Caco-2 (cell line): Measurements from ENCODE around the gene RTL1. TPM values are rescaled to one million over a fixed set of nuclear protein-coding genes. Genes with fewer than 3 reads are reported as not detected.

Source experiments
- BruUV-seq: library from RNA; stranded (reverse); fragments of 400-500 nt; replicated peaks from 2 replicates; lab custom pipeline; 2021; lab: Mats Ljungman, UMichigan
- CTCF ChIA-PET: fragments of 300-600 bp; sonication (Branson Sonifier 250); formaldehyde crosslinking; loops from one replicate; lab custom pipeline; 2022; ENCODE audit warnings: antibody characterized with exemption; lab: Charles Lee
- POLR2A ChIA-PET: fragments of 300-600 bp; sonication (Branson Sonifier 250); formaldehyde crosslinking; loops from one replicate; lab custom pipeline; 2022; ENCODE audit warnings: antibody characterized with exemption; lab: Charles Lee
- DNase-seq, 2 experiments: peaks; one replicate each; pipeline versions ENCODE4 v3.0.0 to v3.0.0-alpha.2; 2020 to 2022
- H3K27me3 ChIP-seq: replicated peaks from 2 replicates; pipeline ENCODE4 v1.6.0; 2011; ENCODE audit warnings: low read length; ENCODE audit not compliant: control insufficient read depth, insufficient read depth
- H3K36me3 ChIP-seq: 2 replicates; pipeline ENCODE4 v1.5.1; 2011; ENCODE audit warnings: low read length; ENCODE audit not compliant: control insufficient read depth, insufficient read depth
- H3K4me1 ChIP-seq: fragments of 250-450 bp; sonication (Bioruptor Pico); 2 replicates; pipeline ENCODE4 v1.5.1; 2020; ENCODE audit warnings: mild to moderate bottlenecking
- H3K4me3 ChIP-seq: 2 replicates; pipeline ENCODE4 v1.5.1; 2011; ENCODE audit warnings: low read depth, mild to moderate bottlenecking, control low read depth, low read length
- H3K9me3 ChIP-seq: fragments of 250-450 bp; sonication (Bioruptor Pico); 2 replicates; pipeline ENCODE4 v1.5.1; 2020; ENCODE audit warnings: mild to moderate bottlenecking, moderate library complexity
- H3K27ac Mint-ChIP-seq: one replicate; pipeline ENCODE4 v1.8.0; 2022; ENCODE audit warnings: mixed read lengths; ENCODE audit not compliant: unreplicated experiment
- H3K27me3 Mint-ChIP-seq: one replicate; pipeline ENCODE4 v1.8.0; 2022; ENCODE audit warnings: mixed read lengths; ENCODE audit not compliant: insufficient read depth, unreplicated experiment
- H3K36me3 Mint-ChIP-seq: one replicate; pipeline ENCODE4 v1.8.0; 2022; ENCODE audit warnings: mild to moderate bottlenecking, mixed read lengths; ENCODE audit not compliant: insufficient read depth, unreplicated experiment
- H3K4me1 Mint-ChIP-seq: one replicate; pipeline ENCODE4 v1.8.0; 2022; ENCODE audit warnings: low read depth, mixed read lengths; ENCODE audit not compliant: unreplicated experiment
- H3K4me3 Mint-ChIP-seq: one replicate; pipeline ENCODE4 v1.8.0; 2022; ENCODE audit warnings: mild to moderate bottlenecking, moderate library complexity, mixed read lengths; ENCODE audit not compliant: unreplicated experiment
- H3K9me3 Mint-ChIP-seq: one replicate; pipeline ENCODE4 v1.8.0; 2022; ENCODE audit warnings: mixed read lengths; ENCODE audit not compliant: unreplicated experiment
- intact Hi-C: fragments of 100-400 bp; cut with micrococcal nuclease; formaldehyde crosslinking; loops from one replicate; pipeline ENCODE4 v1.10.0; 2022; ENCODE audit not compliant: unreplicated experiment
- total RNA-seq: library from RNA; stranded (reverse); gene quantifications from 2 replicates; pipeline ENCODE4 v1.2.3, GENCODE V29; 2022
- TF ChIP-seq, protein P1 (sequence below), 2 experiments: fragments of 200-600 bp in 1 of 2; IDR thresholded peaks; 1 replicate in 1 of 2; 2 replicates in 1 of 2; pipeline versions ENCODE4 v1.5.1 to v1.8.0; 2011 to 2022; ENCODE audit warnings: antibody characterized with exemption in 1 of 2, control low read depth in 1 of 2, inconsistent platforms in 1 of 2, low read depth in 1 of 2, low read length in 1 of 2, mild to moderate bottlenecking in 1 of 2, moderate library complexity in 1 of 2; ENCODE audit not compliant: insufficient read depth in 1 of 2, severe bottlenecking in 1 of 2, unreplicated experiment in 1 of 2

RTL1 gene
- total RNA-seq, 1 experiment from 2014 or later, result not detected

DNA sequence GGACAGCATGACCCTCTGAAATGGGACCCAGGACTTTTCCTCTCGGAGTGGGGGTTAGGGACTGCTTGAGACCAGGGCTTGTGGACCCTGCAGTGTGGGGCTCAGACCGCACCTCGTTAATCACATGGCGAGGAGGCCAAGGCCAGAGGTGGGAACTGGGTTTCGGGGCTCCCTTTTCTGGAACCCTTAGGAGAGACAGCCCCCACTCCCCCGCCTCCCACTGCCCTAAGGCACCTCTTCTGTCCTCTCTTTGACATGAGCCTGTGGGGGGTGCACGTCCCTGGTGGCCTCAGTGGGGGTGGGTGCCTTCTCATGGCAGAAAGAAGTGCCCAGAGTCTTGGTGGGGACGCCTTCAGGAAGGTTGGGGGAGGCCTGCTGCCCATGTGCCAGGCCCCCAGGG is 24.3 kb downstream of the RTL1 start:
- CTCF ChIA-PET, result no interaction called here
- no TSS peak for BruUV-seq
- DNase-seq, result no peak
- intact Hi-C loops, result no loop called here
- no peak overlapping the region for H3K4me3 Mint-ChIP-seq
- H3K36me3 ChIP-seq, result no peaks in the 10 kb centered on the region
- H3K27me3 Mint-ChIP-seq, result peaks cover 3% of the 10 kb centered on the region
- no peaks in the 10 kb centered on the region for H3K4me1 Mint-ChIP-seq
- no peaks in the 10 kb centered on the region for H3K36me3 Mint-ChIP-seq
- no peak overlapping the region for H3K4me3 ChIP-seq
- POLR2A ChIA-PET, result no interaction called here
- no peak overlapping the region for H3K27ac Mint-ChIP-seq
- no peaks in the 10 kb centered on the region for H3K9me3 ChIP-seq
- peaks cover 14% of the 10 kb centered on the region for H3K9me3 Mint-ChIP-seq
- TF ChIP-seq, protein P1, sequence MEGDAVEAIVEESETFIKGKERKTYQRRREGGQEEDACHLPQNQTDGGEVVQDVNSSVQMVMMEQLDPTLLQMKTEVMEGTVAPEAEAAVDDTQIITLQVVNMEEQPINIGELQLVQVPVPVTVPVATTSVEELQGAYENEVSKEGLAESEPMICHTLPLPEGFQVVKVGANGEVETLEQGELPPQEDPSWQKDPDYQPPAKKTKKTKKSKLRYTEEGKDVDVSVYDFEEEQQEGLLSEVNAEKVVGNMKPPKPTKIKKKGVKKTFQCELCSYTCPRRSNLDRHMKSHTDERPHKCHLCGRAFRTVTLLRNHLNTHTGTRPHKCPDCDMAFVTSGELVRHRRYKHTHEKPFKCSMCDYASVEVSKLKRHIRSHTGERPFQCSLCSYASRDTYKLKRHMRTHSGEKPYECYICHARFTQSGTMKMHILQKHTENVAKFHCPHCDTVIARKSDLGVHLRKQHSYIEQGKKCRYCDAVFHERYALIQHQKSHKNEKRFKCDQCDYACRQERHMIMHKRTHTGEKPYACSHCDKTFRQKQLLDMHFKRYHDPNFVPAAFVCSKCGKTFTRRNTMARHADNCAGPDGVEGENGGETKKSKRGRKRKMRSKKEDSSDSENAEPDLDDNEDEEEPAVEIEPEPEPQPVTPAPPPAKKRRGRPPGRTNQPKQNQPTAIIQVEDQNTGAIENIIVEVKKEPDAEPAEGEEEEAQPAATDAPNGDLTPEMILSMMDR (IDR thresholded peaks at IDR 0.05; ENCODE audit: insufficient read depth in 1 of 2, low read depth in 1 of 2, low read length in 1 of 2, severe bottlenecking in 1 of 2, unreplicated experiment in 1 of 2), result no peak
- no peaks in the 10 kb centered on the region for H3K27me3 ChIP-seq
- no peaks in the 10 kb centered on the region for H3K4me1 ChIP-seq

DNA sequence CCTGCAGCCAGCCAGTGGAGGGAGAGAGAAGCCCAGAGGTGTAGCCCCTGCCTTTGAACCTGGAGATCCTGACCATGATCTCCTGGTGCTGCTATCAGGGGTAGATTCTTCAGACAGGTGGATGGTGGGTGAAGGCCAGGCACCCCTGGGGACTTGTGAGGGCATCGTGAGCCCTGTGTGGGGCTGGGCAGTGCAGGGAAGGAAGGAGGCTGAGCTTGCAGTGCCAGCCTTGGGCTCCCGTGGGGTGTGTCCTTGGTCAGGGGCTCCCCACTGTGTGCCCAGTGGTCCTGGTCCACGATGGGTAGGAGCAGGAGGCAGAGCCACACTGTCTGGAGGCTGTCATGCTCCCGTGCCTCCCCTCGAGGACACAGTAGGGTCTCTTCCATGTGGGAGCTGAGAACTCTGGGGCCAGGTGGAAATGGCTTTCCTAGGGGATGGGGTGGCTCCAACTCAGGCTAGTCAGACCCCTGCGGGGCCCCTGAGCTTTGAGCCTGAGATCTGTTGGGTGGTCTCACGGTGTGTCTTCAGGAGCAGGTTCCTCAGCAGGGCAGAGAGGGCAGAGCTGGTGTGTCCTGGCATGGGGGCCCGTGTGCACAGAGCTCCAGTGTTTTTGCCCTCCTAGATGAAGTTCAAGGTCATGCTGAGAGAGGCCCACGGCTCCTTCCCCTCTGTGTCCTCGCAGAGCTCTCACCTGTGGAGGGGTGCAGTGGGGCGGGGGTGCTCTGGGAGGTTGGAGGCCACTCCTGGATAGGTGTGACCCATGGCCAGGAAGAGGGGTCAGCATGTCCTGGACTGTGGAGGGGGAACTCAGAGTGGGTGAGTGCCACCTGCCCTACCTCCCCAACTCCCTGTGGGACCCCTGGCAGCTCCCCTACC is 25.0 kb downstream of the RTL1 start:
- H3K27ac Mint-ChIP-seq, result no peak overlapping the region
- H3K4me1 ChIP-seq, result no peaks in the 10 kb centered on the region
- H3K4me1 Mint-ChIP-seq, result no peaks in the 10 kb centered on the region
- no peaks in the 10 kb centered on the region for H3K36me3 ChIP-seq
- no TSS peak for BruUV-seq
- CTCF ChIA-PET, result no interaction called here
- POLR2A ChIA-PET, result no interaction called here
- H3K36me3 Mint-ChIP-seq, result no peaks in the 10 kb centered on the region
- TF ChIP-seq, protein P1 (IDR thresholded peaks at IDR 0.05; ENCODE audit: insufficient read depth in 1 of 2, low read depth in 1 of 2, low read length in 1 of 2, severe bottlenecking in 1 of 2, unreplicated experiment in 1 of 2), result no peak
- peaks cover 16% of the 10 kb centered on the region for H3K9me3 Mint-ChIP-seq
- DNase-seq, result no peak
- no peak overlapping the region for H3K4me3 ChIP-seq
- H3K9me3 ChIP-seq, result no peaks in the 10 kb centered on the region
- no peak overlapping the region for H3K4me3 Mint-ChIP-seq
- intact Hi-C loops, result no loop called here
- H3K27me3 Mint-ChIP-seq, result peaks cover 3% of the 10 kb centered on the region
- no peaks in the 10 kb centered on the region for H3K27me3 ChIP-seq

DNA sequence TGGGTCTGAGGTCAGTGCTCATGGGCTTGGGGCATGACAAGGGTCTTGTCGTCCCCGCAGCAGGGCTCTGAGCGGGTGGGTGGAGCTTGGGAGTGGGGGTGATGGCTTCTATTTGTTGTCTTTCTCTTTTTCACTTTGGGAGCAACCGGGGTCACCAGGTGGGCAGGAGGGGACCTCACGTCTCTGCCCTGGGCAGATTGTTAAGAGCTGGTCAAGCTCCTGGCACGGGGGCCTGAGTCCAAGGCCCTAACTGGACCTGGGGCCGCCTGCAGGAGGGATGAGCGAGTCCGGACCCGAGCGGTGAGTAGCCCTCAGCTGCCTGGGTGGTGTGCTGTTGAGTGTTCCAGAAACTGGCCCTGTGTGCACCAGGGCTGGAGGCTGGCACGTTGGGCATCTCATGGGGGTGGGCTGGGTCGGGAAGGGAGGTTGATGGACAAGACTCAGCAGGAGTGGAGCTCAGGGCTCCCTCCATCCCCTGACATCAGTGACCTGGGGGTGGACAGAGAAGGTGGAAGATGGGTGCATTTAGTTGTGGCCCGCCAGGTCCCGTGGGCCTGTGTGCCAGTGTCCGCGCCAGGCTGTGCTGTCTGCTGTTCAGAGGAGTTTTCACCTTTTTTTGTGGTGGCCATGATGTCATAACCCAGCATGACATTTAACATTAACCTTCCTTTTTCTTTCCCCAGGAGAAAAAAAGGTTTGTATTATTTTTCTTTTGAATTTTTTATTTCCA is 27.5 kb downstream of the RTL1 start:
- no peak overlapping the region for H3K27ac Mint-ChIP-seq
- H3K4me1 Mint-ChIP-seq, result peaks cover 7% of the 10 kb centered on the region
- peaks cover 27% of the 10 kb centered on the region for H3K9me3 Mint-ChIP-seq
- ChIA-PET CTCF (no interaction called here), POLR2A (no interaction called here)
- TF ChIP-seq, protein P1 (IDR thresholded peaks at IDR 0.05; ENCODE audit: insufficient read depth in 1 of 2, low read depth in 1 of 2, low read length in 1 of 2, severe bottlenecking in 1 of 2, unreplicated experiment in 1 of 2), result no peak
- peaks cover 6% of the 10 kb centered on the region for H3K27me3 Mint-ChIP-seq
- intact Hi-C loops, result no loop called here
- peaks cover 4% of the 10 kb centered on the region for H3K36me3 Mint-ChIP-seq
- Histone ChIP-seq H3K4me3 (no peak overlapping the region), H3K4me1 (no peaks in the 10 kb centered on the region), H3K27me3 (no peaks in the 10 kb centered on the region), H3K9me3 (no peaks in the 10 kb centered on the region), H3K36me3 (no peaks in the 10 kb centered on the region)
- no peak for DNase-seq
- H3K4me3 Mint-ChIP-seq, result no peak overlapping the region
- BruUV-seq, result no TSS peak
